ENCODE results near the gene ZFHX3. TPM values are rescaled to one million over a fixed set of nuclear protein-coding genes. Genes with fewer than 3 reads are reported as not detected.
A peak's percentile ranks its signal among the peaks of the same experiment; 100 is the strongest.

ZFHX3 gene
- total RNA-seq, 2 donors from 2014 or later: 0.79 to 2.2 TPM

DNA sequence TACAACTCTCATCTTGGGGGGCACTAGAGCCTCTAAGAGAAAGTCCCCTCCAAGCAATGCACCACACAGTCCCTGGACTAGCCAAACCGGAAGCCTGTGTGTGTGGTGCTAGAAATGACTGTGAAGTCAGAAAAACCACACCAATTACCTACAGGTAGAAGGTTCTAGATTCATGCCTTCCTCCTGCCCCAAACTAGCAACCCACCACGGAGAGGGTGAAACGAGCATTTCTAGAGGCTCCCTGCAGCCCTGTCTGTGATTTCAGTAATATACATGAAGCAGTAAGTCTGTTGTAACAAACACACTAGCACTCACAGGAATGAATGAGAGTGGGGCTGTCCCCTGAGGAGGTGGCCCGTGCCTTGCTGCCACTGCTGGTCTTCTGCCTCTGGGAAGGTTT is 13.6 kb downstream of the ZFHX3 start:
- 3 to 22% methylated on average over 1 to 3 of the region's 4 CpGs for WGBS, 2 experiments (ENCODE audit: insufficient coverage in 1 of 2, insufficient read length in 1 of 2)
- Mint-ChIP-seq H3K4me3 (no peak overlapping the region), H3K36me3 (ENCODE audit: low read depth) (no peaks in the 10 kb centered on the region), H3K27ac (no peak overlapping the region), H3K27me3 (ENCODE audit: insufficient read depth) (peaks cover 98% of the 10 kb centered on the region), H3K9me3 (no peaks in the 10 kb centered on the region), H3K4me1 (peaks cover 63% of the 10 kb centered on the region)
- peaks cover 15% of the 10 kb centered on the region for H3K4me1 ChIP-seq (ENCODE audit: control insufficient read depth, insufficient read depth, low read length)
- no peak overlapping the region for H3K27ac ChIP-seq (ENCODE audit: low read depth, low read length)
- TF ChIP-seq CTCF (conservative IDR thresholded peaks at IDR 0.05): no peak
- no peaks in the 10 kb centered on the region for H3K36me3 ChIP-seq (ENCODE audit: control insufficient read depth, insufficient read depth, low read length)
- no peak overlapping the region for H3K9ac ChIP-seq (ENCODE audit: extremely low read depth, low read length, poor library complexity, severe bottlenecking)
- no peaks in the 10 kb centered on the region for H3K9me3 ChIP-seq (ENCODE audit: control insufficient read depth, low read length)
- no peak overlapping the region for H3K4me3 ChIP-seq (ENCODE audit: low read length)
- DNase-seq: peak; percentile 56
- H3K27me3 ChIP-seq (ENCODE audit: control insufficient read depth, insufficient read depth, low read length, poor library complexity, severe bottlenecking): peaks cover 98% of the 10 kb centered on the region

GRCh38 chr16:73033271-73033998 is 14.5 kb downstream of the ZFHX3 start:
- peak overlapping the region; percentile 9 for H3K4me3 ChIP-seq (ENCODE audit: low read length)
- peaks cover 99% of the 10 kb centered on the region for H3K27me3 Mint-ChIP-seq (ENCODE audit: insufficient read depth)
- peak overlapping the region; percentile 23 for H3K4me3 Mint-ChIP-seq
- no peaks in the 10 kb centered on the region for H3K36me3 Mint-ChIP-seq (ENCODE audit: low read depth)
- H3K27me3 ChIP-seq (ENCODE audit: control insufficient read depth, insufficient read depth, low read length, poor library complexity, severe bottlenecking): peaks cover 98% of the 10 kb centered on the region
- H3K27ac Mint-ChIP-seq: no peak overlapping the region
- H3K9me3 Mint-ChIP-seq: no peaks in the 10 kb centered on the region
- H3K4me1 ChIP-seq (ENCODE audit: control insufficient read depth, insufficient read depth, low read length): peaks cover 21% of the 10 kb centered on the region
- peaks cover 70% of the 10 kb centered on the region for H3K4me1 Mint-ChIP-seq
- no peaks in the 10 kb centered on the region for H3K9me3 ChIP-seq (ENCODE audit: control insufficient read depth, low read length)
- 2 to 3% methylated on average over 11 to 20 of the region's 20 CpGs for WGBS, 2 experiments (ENCODE audit: insufficient coverage in 1 of 2, insufficient read length in 1 of 2)
- no peak for TF ChIP-seq CTCF (conservative IDR thresholded peaks at IDR 0.05)
- H3K36me3 ChIP-seq (ENCODE audit: control insufficient read depth, insufficient read depth, low read length): no peaks in the 10 kb centered on the region
- peak overlapping the region; percentile 75 for H3K27ac ChIP-seq (ENCODE audit: low read depth, low read length)
- no peak overlapping the region for H3K9ac ChIP-seq (ENCODE audit: extremely low read depth, low read length, poor library complexity, severe bottlenecking)
- peak; percentile 92 for DNase-seq

DNA sequence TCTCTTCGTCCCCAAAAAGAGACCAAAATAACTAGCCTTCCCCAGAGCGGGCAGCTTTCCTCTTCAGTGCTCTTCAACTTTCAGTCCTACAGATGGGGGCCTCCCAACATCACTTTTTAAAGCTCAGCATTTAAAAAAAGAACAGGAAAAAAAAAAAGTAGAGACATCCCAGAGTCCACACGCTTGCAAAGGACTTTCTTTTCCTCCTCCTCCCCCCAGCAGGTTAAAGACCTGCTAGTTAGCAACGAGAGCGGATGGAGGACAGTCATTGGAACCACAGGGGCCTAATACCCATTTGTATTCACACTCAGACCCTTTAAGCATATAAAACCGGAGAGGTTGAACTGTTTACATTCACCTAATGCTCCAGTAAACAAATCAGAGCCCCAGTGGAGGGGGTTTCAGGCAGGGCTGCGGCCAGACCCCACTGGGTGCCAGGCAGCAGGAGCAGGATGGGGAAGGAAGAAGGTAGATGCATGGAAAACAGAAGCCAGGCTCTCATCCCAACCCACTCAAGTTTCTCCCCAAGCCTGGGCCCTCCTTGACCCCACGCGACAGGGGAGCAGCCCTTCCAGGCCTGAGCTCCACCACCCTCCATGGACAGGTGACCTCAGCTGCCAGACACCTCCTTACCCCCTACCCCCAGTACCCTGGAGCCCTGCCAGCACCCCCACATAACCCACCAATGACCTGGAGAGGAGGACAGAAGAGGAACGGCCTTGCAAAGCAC is 15.2 kb downstream of the ZFHX3 start:
- H3K4me1 ChIP-seq (ENCODE audit: control insufficient read depth, insufficient read depth, low read length): peaks cover 24% of the 10 kb centered on the region
- 2 to 3% methylated on average over 5 to 10 of the region's 10 CpGs for WGBS, 2 experiments (ENCODE audit: insufficient coverage in 1 of 2, insufficient read length in 1 of 2)
- no peak overlapping the region for H3K27ac Mint-ChIP-seq
- H3K36me3 ChIP-seq (ENCODE audit: control insufficient read depth, insufficient read depth, low read length): no peaks in the 10 kb centered on the region
- peaks cover 99% of the 10 kb centered on the region for H3K27me3 Mint-ChIP-seq (ENCODE audit: insufficient read depth)
- no peaks in the 10 kb centered on the region for H3K36me3 Mint-ChIP-seq (ENCODE audit: low read depth)
- no peaks in the 10 kb centered on the region for H3K9me3 Mint-ChIP-seq
- no peak for TF ChIP-seq CTCF (conservative IDR thresholded peaks at IDR 0.05)
- DNase-seq: peak; percentile 83
- peaks cover 98% of the 10 kb centered on the region for H3K27me3 ChIP-seq (ENCODE audit: control insufficient read depth, insufficient read depth, low read length, poor library complexity, severe bottlenecking)
- no peak overlapping the region for H3K9ac ChIP-seq (ENCODE audit: extremely low read depth, low read length, poor library complexity, severe bottlenecking)
- H3K4me3 Mint-ChIP-seq: peak overlapping the region; percentile 23
- peaks cover 73% of the 10 kb centered on the region for H3K4me1 Mint-ChIP-seq
- no peak overlapping the region for H3K27ac ChIP-seq (ENCODE audit: low read depth, low read length)
- peak overlapping the region; percentile 9 for H3K4me3 ChIP-seq (ENCODE audit: low read length)
- no peaks in the 10 kb centered on the region for H3K9me3 ChIP-seq (ENCODE audit: control insufficient read depth, low read length)
